Urothelium cell line (cell line): ENCODE measurements around the gene OR11A1.
"Not testable (repeated sequence)": the region's sequence is repeated elsewhere in the genome, so short reads cannot be mapped to it uniquely, and the experiment has no call there.

Experiments
- DNase-seq: peaks from one replicate; pipeline ENCODE4 v3.0.0; 2011; ENCODE audit warnings: low spot score, mixed read lengths
- FAIRE-seq: peaks from 2 replicates; lab custom pipeline; 2011; peaks lifted over from hg19 to GRCh38; lab: Jason Lieb, UNC

OR11A1 gene

DNA sequence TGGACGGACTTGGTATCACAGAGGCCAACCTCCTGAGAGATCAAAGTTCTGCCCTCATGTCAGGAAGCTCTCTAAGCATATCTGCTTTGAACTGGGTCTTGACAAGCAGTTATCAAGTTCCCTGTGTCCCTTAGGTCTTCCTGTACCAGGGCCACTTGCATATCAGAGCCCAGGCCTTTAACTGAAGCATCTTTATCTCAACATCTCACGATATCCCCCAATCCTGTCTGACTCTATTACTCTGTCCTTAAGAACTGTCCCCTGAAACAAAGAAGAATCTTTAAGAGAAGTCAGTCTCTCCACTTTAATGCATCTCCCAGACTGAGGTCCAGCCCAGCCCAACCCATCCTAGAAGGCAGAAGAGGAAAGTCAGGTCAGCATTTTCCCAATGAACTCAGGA lies 22.7 kb upstream of the OR11A1 start:
- DNase-seq, result no peak

DNA sequence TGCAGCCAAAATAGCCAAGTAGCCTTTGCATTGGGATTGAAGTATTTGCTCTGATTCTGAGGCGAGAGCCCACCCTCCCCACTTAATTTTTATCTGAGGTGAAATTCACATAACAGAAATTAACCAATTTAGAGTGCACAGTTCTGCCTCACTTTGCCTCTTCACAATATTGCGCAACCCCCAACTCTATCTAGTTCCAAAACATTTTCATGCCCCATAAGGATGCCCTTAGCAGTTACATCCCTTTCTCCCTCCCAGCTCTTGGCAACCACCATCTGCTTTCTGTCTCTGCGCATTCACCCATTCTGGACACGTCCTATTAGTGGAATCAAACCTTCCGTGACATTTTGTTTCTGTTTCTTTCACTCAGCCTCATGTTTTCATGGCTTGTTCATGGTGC lies 21.9 kb upstream of the OR11A1 start:
- FAIRE-seq (no peak), DNase-seq (no peak)

More for the DNA sequence above, 22.7 kb upstream of the OR11A1 start:
- FAIRE-seq, result no peak

DNA sequence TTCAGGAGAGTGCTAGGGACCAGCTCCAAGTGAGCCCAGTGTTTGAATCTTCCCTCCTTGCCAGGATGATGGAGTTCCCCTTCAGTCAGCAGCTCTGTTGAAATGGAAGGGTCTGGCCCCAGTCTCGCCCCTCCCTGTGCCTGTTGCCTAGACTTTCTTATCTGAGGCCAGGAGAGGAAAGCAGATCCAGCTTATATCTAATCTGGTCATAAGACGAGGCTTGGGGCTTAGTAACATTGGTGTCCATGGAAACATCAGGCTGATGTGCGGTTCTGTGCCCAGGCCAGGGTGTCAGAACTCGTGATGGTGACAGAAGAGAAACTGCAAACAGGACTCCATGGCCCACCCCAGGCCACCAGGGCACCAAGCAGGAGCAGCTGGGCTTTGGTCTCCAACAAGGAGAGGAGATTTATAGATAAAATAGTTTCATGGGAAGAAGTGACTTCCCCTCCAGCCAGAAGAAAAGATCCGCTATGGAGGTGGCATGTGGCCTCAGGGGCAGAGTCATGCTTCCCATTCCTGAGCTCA lies 21.1 kb upstream of the OR11A1 start:
- DNase-seq (no peak), FAIRE-seq (no peak)

DNA sequence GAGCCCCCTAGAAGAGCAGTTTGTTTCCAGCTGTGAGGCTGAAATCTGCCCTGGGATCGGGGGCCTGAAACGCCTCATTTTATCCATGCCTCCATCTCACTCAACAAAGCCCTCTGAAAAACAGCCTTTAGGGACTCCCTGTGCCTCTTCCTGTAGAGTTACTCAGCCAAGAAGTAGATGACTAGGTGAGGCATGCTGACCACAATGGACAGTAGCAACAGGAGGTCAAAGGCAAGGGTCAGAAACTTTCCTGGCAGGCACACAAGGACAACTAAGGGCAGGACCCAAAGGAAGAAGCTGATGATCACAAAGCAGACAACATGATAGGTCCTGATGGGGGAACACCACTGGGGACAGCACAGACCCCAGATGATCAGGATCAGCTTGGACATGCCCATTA lies 18.1 kb upstream of the OR11A1 start:
- no peak for FAIRE-seq
- no peak for DNase-seq

DNA sequence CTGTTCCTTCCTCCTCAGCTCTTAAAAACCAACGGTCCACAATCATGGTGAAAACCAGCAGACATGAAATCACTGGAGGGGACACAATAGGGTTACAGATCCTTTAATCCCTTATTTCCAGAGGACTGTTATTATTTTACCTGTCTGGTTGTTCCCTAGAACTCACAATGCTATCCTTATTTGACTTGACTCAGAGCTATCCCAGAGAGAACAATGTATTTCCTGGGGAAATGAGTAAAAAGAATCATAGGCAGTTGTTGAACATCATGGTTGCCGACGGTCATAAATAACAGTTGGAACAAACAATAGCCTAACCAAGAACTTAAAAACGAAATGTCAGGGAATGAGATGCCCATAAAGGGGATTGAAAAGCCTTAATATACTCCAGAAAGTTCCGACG lies 9.4 kb upstream of the OR11A1 start:
- no peak for DNase-seq
- FAIRE-seq, result no peak

DNA sequence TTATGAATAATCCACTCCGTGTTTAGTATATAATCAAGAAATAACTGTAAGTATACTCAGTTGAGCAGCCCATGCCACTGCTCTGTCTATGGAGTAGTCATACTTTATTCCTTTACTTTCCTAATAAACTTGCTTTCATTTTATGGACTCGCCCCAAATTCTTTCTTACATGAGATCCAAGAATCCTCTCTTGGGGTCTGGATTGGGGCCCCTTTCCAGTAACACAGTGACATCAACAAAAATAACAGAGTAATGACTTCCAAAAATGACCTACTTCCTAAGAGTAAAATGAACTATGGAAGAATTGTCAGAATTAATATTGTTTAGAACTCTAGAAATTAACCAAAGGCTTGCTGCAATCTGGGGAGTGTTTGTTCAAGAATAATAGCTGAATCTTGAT lies 8.9 kb upstream of the OR11A1 start:
- DNase-seq (no peak), FAIRE-seq (no peak)

DNA sequence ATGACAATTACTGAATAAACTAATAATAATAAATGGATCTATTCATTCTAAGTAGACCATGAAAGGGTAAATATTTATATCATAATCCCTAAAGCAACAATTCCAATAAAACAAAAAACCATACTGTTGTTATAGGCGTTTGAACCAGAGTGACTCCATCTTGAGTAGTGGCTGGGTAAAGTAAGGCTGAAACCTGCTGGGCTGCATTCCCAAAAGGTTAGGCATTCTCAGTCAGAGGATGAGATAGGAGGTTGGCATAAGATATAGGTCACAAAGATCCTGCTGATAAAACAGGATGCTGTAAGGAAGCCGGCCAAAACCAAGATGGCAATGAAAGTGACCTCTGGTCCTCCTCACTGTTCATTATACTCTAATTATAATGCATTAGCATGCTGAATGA lies 8.4 kb upstream of the OR11A1 start:
- no peak for DNase-seq
- peak; percentile 62 for FAIRE-seq

DNA sequence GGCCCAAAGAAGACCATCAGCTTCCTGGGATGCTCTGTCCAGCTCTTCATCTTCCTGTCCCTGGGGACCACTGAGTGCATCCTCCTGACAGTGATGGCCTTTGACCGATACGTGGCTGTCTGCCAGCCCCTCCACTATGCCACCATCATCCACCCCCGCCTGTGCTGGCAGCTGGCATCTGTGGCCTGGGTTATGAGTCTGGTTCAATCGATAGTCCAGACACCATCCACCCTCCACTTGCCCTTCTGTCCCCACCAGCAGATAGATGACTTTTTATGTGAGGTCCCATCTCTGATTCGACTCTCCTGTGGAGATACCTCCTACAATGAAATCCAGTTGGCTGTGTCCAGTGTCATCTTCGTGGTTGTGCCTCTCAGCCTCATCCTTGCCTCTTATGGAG lies 5.2 kb upstream of the OR11A1 start:
- FAIRE-seq (no peak), DNase-seq (no peak)

DNA sequence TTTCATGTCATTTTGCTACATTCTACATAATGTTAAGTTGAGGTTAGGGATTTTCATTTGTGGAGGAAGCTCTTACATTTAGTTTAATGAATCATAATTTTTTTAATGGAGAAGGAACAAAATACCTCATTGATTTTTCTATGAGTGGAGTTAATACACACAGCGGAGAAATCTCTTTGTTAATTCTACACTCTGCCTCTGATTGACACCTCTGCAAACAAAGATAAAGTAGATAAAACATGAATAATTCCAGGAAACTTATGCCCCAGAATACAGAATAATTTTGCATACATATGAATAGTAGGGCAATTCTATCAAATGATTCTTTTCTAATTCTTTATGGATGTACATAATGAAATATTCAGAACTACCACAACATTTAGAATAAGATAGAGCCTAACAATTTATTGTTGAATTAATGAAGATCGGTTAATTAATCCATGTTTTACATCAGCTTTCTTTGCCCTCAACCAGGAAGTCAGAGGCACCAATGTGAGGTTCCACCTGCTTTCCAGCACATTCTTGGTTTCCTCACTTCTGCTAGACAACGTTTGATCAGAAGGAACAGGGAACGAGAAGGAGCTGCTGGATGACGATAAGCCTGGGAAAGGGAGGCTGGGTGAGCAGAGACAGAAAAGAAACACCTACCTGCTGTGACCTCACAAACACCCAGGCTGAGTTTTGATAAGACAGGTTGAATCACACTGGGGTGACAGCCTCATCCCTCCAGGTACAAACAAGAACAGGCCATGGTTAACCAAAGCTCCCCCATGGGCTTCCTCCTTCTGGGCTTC lies 4.3 kb upstream of the OR11A1 start:
- FAIRE-seq, result no peak
- DNase-seq, result no peak

DNA sequence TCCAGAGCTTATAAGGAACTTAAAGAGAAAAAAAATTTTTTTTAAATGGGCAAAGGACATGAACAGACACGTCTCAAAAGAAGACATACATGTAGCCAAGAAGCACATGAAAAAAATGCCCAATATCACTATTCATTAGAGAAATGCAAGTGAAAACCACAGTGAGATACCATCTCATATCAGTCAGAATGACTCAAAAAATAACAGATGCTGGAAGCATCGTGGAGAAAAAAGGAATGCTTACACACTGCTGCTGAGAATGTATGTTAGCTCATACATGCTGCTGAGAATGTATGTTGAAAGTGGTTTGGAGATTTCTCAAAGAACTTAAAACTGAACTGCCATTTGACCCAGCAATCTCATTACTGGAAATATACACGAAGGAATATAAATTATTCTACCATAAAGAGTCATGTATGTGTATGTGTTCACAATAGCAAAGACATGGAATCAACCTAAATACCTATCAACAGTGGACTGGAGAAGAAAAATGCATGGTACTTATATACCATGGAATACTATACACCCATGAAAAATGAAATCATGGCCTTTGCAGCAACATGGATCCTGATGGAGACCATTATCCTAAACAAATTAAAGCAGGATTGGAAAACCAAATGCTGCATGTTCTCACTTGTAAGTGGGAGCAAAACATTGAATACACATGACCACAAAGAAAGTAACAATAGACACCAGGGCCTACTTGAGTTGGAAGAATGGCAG lies 5.2 kb downstream of the OR11A1 start:
- DNase-seq (no peak), FAIRE-seq (no peak)

DNA sequence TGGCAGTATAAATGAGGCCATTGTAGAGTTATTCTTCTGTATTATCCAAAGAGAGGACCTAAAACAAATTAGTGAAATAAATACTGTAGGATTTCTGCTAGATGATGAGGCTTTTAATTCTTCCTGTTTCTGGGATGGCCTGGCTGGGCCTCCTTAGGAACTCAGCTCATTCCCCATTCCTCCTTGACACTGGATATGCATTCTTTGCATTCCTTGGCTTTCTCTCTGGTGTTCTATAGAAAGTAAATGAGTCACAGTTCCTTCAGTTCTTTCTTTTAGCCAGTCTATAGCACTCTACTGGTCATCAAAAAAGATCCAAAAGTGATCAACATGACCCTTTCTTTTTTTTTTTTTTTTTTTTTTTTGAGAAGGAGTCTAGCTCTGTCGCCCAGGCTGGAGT lies 9.2 kb downstream of the OR11A1 start:
- peak; percentile 45 for DNase-seq
- no peak for FAIRE-seq

DNA sequence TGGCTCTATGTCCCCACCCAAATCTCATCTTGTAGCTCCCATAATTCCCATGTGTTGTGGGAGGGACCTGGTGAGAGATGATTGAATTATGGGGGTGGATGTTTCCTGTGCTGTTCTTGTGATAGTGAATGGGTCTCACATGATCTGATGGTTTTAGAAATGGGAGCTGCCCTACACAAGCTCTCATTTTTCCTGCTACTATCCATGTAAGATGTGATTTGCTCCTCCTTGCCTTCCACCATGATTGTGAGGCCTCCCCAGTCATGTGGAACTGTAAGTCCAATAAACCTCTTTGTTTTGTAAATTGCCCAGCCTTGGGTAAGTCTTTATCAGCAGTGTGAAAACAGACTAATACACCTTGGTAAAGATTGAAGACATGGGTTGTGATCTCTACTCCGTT lies 12.8 kb downstream of the OR11A1 start:
- not testable (repeated sequence) for FAIRE-seq, DNase-seq

DNA sequence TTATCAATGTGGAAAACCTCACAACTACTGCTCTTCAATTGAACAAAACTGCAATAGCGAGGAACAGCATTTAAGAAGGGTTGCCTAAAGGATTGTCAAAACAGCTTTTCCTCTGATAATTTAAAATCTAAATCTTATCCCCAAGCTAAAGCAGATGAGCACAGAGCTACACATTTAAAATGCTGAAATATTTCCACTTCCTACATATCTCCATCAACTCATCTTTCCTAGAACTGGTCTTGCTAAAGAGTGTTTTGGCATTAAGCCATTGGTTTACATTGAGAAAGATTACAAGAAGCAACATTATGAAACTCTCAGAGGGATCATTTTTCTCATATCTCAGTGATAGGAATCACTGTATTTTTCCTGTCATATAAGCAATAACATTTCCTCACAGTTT lies 14.2 kb downstream of the OR11A1 start:
- DNase-seq, result no peak
- no peak for FAIRE-seq

DNA sequence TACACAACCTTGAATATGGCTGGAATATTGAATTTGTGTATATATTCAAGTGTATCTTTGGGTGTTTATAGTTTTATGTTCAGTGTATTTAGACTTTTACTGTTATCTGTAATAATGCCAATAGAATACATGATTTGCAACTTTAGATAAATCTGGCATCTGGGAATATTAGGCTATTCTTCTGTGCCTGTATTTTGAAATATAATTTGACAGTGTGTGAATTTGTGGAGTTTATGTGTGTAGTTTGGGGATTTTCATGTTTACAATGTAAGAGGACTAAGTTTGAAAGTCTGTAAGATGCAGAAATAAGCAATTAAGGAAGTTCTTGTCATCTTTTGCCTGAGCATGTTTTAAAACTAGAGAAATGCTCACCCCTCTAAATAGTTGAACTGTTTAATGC lies 17.9 kb downstream of the OR11A1 start, which contains the start of gene OR10C1:
Gene OR10C1, plus strand, starts transcription at position 301 of the 400 bp plus-strand sequence. CDS start 710 bp downstream, outside the sequence.
- DNase-seq (no peak), FAIRE-seq (no peak)

DNA sequence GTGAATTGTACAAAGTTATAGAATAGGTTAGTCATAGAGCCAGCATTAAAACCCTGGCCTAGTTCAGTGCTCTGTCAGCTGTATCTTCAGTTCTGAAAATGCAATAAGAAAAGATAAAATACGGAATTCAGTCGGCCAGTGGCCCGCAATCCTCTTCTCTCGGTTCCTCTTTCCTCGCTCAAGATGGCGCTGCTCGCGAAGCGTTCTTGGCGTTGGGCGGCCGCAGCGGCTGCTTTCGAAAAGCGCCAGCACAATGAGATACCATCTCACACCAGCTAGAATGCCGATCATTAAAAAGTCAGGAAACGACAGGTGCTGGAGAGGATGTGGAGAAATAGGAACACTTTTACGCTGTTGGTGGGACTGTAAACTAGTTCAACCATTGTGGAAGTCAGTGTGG lies 20.1 kb downstream of the OR11A1 start:
- FAIRE-seq, DNase-seq: not testable (repeated sequence)

DNA sequence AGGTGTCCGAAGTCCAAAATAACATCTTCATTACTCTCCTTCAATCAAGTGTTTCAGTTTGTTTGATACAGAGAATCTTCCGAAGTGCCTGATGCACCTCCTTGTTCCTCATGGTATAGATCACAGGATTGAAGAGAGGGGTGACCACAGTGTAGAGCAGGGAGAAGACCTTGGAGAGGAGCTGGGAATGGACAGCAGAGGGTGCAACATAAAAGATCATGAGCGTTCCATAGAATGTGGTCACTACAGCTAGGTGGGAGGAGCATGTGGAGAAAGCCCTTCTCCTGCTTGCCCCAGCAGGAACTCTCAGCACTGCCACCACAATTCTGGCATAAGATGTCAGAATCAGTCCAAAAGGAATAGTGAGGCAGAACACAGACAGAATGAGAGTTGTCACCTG lies 30.2 kb downstream of the OR11A1 start:
- FAIRE-seq (no peak), DNase-seq (no peak)

DNA sequence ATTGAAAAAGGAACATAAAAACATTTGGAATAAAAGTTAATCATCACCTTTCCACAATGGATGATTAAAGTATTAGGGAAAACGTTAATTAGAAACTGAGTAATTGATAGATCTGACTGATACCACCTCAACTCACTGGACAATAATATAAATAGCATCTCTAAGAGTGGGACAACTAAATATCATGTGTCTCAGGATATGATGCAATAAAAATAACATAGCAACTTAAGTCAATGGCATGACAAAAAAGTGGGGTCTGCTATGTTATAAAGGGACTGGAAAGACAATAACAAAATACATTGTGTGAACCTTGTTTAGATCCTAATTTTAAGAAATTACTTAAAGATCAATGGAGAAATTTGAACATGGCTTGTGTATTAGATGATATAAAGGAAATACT lies 31.8 kb downstream of the OR11A1 start:
- FAIRE-seq (no peak), DNase-seq (no peak)

DNA sequence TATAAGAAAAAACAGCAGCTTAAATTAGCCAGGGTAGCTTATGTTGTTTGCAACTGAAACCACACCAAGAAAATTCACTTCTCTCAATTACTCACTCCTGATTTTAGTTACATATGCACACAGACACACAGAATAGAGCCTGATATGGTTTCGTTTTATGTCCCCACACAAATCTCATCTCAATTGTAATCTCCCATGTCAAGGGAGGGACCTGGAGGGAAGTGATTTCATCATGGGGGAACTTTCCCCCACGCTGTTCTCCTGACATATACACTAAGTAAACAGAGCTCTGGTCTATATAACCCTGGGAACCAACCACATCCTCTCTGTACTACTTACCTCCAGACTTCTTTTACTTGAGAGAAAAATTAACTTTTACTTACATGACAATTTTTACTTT lies 32.3 kb downstream of the OR11A1 start:
- FAIRE-seq (no peak), DNase-seq (no peak)

DNA sequence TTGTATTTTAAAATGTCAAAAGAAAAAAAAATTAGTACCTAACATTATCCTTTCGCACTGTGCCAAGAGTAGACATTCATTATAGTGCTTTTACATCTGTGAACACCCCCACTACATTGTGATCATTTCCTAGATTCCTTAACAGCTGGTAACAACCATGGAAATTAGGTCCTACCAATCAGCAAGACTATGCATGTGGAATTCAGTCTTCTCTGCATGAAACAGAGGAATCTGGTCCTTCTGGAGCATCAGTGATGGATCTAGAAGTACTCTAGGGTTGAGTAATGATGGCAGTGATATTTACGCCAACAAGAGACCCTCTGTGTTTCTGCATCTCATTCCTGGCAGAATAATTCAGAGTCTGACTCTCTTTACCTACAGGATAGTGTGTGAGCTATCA lies 32.7 kb downstream of the OR11A1 start:
- DNase-seq, result no peak
- no peak for FAIRE-seq

DNA sequence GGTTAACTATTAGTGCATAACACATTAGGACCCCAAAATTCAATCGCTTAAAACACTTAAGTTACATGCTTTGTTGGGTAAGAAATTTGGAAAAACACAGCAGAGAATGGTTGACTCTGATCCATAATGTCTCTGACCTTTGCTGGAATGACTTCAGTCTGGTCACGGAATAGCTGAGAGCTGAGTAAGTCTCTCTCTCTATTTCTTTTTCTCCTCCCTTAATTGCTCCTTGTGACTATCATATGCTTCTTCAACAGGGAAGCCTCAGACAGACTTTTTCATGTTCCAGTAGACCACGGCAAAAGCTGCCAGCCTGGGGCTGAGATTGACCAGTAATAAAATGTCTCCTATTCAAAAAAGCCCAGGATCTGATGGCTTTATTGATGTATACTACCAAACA lies 37.4 kb downstream of the OR11A1 start:
- FAIRE-seq, result no peak
- no peak for DNase-seq

DNA sequence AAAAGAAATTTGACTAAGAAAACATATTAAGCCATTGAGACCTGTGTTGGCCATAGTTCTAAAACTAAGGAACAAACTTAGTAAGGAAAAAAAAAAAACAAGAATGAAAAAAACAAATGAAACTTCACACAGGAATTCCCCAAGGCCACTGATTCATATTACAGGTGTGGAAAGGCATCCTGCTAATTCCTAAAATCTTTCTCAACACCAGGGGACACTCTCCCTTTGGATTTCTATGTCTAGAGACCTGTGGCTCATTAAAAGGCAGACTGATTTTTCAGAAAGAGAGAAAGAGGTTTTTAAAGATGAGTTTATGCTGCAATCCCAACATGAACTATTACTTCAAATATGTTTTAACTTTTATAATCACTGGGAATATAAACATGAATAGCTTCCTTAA lies 42.3 kb downstream of the OR11A1 start, which contains the start of gene OR12D1:
Gene OR12D1, plus strand, starts transcription at position 341 of the 400 bp plus-strand sequence.
- FAIRE-seq (no peak), DNase-seq (no peak)

DNA sequence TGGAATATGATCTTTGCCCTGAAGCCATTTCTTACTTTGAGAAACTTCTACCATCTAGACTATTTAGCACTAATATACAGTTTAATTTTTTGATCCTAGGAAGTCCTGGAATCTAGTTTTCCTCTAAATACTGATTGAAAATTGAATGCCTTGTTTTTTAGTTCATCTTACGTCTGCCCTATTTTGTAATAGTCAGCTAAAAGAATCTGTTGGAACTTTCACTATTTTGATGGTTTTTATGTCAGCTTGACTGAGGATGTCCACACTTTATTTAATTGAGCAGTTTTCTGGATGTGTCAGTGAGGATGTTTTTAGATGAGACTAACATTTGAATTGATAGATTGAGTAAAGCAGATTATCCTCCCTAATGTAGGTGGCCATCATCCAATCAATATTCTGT lies 53.1 kb downstream of the OR11A1 start:
- FAIRE-seq (no peak), DNase-seq (no peak)
